Osteoblast (primary cell): ENCODE results near the gene TSPAN5. TPM values are rescaled to one million over a fixed set of nuclear protein-coding genes. Genes with fewer than 3 reads are reported as not detected.
"Not testable (repeated sequence)": the region's sequence is repeated elsewhere in the genome, so short reads cannot be mapped to it uniquely, and the experiment has no call there.

Experiments used
- DNase-seq: peaks from one replicate; pipeline ENCODE4 v3.0.0; 2011; ENCODE audit warnings: low spot score, mixed read lengths; ENCODE audit not compliant: insufficient read length; ENCODE audit errors: missing footprints
- H2AFZ ChIP-seq: 2 replicates; pipeline ENCODE4 v1.6.0; 2011; ENCODE audit warnings: mild to moderate bottlenecking, low read length
- H3K27ac ChIP-seq: 2 replicates; pipeline ENCODE4 v1.5.1; 2011; ENCODE audit warnings: mild to moderate bottlenecking, low read depth, low read length, moderate library complexity
- H3K27me3 ChIP-seq: 2 replicates; pipeline ENCODE4 v1.6.0; 2012; ENCODE audit warnings: mild to moderate bottlenecking, control low read depth, inconsistent platforms, low read length, moderate library complexity; ENCODE audit not compliant: insufficient read depth
- H3K36me3 ChIP-seq: 2 replicates; pipeline ENCODE4 v1.5.1; 2011; ENCODE audit warnings: mild to moderate bottlenecking, low read length, control low read depth, moderate library complexity; ENCODE audit not compliant: insufficient read depth
- H3K4me1 ChIP-seq: 2 replicates; pipeline ENCODE4 v1.5.1; 2011; ENCODE audit warnings: mild to moderate bottlenecking, low read length, control low read depth, moderate library complexity; ENCODE audit not compliant: insufficient read depth
- H3K4me2 ChIP-seq: 2 replicates; pipeline ENCODE4 v1.6.0; 2011; ENCODE audit warnings: mild to moderate bottlenecking, low read length; ENCODE audit not compliant: insufficient read depth
- H3K4me3 ChIP-seq: fragments of 200-600 bp; sonication (generic); 3 replicates; pipeline ENCODE4 v1.5.1; 2012; ENCODE audit warnings: mild to moderate bottlenecking, low read length, inconsistent platforms; ENCODE audit not compliant: insufficient read depth
- H3K79me2 ChIP-seq: 2 replicates; pipeline ENCODE4 v1.6.0; 2012; ENCODE audit warnings: mild to moderate bottlenecking, low read length, control low read depth, inconsistent platforms; ENCODE audit not compliant: insufficient read depth
- H3K9me3 ChIP-seq: 2 replicates; pipeline ENCODE4 v1.5.1; 2011; ENCODE audit warnings: low read depth, low read length, control low read depth
- H4K20me1 ChIP-seq: 2 replicates; pipeline ENCODE4 v1.6.0; 2012; ENCODE audit warnings: mild to moderate bottlenecking, low read length, control low read depth; ENCODE audit not compliant: insufficient read depth
- total RNA-seq: library from RNA; depleted of rRNA; stranded (reverse); fragments of >200 nt; gene quantifications from 2 replicates; pipeline ENCODE4 v1.2.3, GENCODE V29; 2012
- TF ChIP-seq, protein P1 (sequence below): IDR thresholded peaks from 2 replicates; pipeline ENCODE4 v1.5.1; 2011; ENCODE audit warnings: mild to moderate bottlenecking, low read depth, low read length, moderate library complexity; ENCODE audit errors: extremely low read depth

The TSPAN5 gene
- total RNA-seq, 1 donor = 36.9 TPM

DNA sequence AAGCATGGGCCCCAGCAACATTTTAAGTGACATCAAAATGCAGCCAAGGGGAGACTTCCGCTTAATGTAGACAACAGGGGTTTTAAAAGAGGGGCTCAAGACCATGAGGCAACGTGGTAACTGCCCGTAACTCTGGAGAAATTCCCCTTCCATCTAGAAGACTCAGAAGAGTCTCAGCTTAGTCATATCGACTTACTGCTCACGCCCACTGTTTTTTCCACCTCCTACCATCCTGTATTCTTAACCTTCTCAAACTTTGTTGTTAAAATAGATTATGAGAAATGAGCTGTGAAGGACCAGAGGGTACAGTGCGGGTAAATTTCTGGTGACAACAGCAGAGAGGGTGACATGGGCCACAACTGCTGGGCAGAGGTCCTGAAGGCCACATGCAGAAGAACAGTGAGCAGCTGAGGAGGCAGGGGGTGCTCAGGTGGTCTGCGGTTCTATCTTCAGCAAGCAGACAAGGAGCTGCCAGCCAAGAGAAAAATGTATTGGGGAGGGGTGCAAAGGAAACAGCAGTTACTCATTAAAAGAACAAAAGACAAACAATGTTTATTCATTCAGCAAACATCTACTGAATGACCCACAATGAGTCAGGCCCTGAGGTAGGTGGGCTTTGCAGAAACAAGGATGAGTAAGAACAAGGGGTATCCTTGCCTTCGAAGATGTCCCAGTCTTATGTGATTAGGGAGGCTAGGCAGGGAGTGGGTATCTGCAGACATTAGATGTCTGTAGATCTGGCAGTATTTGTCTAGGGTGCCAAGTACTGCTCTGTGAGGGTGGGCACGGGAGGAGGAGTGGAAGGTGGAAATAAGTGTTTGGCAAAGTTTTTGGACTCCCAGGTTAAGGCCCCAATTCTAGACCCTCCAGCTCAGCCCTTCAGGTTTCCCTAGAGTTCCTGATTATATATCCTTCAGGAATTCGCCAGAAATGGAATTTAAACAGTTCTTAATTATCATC, 175.3 kb downstream of the TSPAN5 start:
- no peak overlapping the region for H2AFZ ChIP-seq
- peaks cover 15% of the 10 kb centered on the region for H3K36me3 ChIP-seq
- peaks cover 45% of the 10 kb centered on the region for H3K79me2 ChIP-seq
- TF ChIP-seq, protein P1, sequence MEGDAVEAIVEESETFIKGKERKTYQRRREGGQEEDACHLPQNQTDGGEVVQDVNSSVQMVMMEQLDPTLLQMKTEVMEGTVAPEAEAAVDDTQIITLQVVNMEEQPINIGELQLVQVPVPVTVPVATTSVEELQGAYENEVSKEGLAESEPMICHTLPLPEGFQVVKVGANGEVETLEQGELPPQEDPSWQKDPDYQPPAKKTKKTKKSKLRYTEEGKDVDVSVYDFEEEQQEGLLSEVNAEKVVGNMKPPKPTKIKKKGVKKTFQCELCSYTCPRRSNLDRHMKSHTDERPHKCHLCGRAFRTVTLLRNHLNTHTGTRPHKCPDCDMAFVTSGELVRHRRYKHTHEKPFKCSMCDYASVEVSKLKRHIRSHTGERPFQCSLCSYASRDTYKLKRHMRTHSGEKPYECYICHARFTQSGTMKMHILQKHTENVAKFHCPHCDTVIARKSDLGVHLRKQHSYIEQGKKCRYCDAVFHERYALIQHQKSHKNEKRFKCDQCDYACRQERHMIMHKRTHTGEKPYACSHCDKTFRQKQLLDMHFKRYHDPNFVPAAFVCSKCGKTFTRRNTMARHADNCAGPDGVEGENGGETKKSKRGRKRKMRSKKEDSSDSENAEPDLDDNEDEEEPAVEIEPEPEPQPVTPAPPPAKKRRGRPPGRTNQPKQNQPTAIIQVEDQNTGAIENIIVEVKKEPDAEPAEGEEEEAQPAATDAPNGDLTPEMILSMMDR = no peak
- H3K4me3 ChIP-seq = peak overlapping the region; percentile 35
- DNase-seq = peak; percentile 86
- H3K27me3 ChIP-seq = no peaks in the 10 kb centered on the region
- H3K4me2 ChIP-seq = peak overlapping the region; percentile 54
- H3K27ac ChIP-seq = peak overlapping the region; percentile 73
- no peaks in the 10 kb centered on the region for H4K20me1 ChIP-seq
- H3K4me1 ChIP-seq = peaks cover 21% of the 10 kb centered on the region
- H3K9me3 ChIP-seq = no peaks in the 10 kb centered on the region

DNA sequence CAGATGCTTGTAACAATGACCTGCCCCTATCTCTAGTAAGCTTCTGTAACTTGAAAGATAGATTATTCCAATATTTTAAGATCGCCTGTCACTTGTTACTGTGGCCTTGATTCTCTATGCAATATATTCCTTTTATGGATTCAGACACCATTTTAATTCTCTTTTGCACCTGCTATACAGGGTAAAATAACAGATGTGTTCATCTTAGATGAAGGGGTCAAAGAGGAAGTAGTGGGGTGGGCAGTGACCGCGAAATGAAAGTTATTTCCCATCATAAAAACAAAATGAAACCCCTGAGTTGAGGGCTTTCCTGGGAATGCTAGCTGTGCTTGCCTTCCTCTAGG, 175.9 kb downstream of the TSPAN5 start:
- peaks cover 21% of the 10 kb centered on the region for H3K4me1 ChIP-seq
- H3K4me2 ChIP-seq = peak overlapping the region; percentile 54
- H3K9me3 ChIP-seq = no peaks in the 10 kb centered on the region
- H3K79me2 ChIP-seq = peaks cover 44% of the 10 kb centered on the region
- no peaks in the 10 kb centered on the region for H3K27me3 ChIP-seq
- H2AFZ ChIP-seq = no peak overlapping the region
- H3K27ac ChIP-seq = peak overlapping the region; percentile 73
- peaks cover 17% of the 10 kb centered on the region for H3K36me3 ChIP-seq
- no peaks in the 10 kb centered on the region for H4K20me1 ChIP-seq
- TF ChIP-seq, protein P1 = no peak
- peak; percentile 66 for DNase-seq
- peak overlapping the region; percentile 35 for H3K4me3 ChIP-seq

DNA sequence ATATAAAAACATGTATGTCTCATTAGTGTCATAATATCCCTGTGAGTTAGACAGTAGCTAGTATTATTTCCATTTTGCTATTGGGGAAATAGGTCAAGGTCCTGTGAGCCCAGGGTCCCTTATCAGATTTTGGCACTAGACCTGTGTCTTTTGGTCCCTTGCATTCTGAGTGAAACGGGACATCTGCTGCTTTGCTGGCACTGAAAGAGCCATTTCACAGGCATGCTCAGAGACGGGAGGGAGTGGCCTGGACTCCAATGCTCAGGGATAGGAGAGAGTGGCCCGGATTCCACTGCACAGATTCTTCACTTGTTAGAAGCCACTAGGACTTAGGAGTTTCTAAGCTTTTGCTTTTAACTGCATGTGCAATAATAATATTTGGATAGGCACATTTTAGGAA, 177.2 kb downstream of the TSPAN5 start:
- H3K4me2 ChIP-seq = no peak overlapping the region
- TF ChIP-seq, protein P1 = no peak
- H3K36me3 ChIP-seq = peaks cover 15% of the 10 kb centered on the region
- H3K27ac ChIP-seq = no peak overlapping the region
- peaks cover 21% of the 10 kb centered on the region for H3K4me1 ChIP-seq
- H3K9me3 ChIP-seq = no peaks in the 10 kb centered on the region
- peaks cover 44% of the 10 kb centered on the region for H3K79me2 ChIP-seq
- H2AFZ ChIP-seq = no peak overlapping the region
- no peaks in the 10 kb centered on the region for H4K20me1 ChIP-seq
- H3K4me3 ChIP-seq = no peak overlapping the region
- no peaks in the 10 kb centered on the region for H3K27me3 ChIP-seq
- DNase-seq = peak; percentile 29

- H3K9me3 ChIP-seq = no peaks in the 10 kb centered on the region
- no peak overlapping the region for H3K27ac ChIP-seq
- H3K4me1 ChIP-seq = peaks cover 21% of the 10 kb centered on the region
- H4K20me1 ChIP-seq = no peaks in the 10 kb centered on the region
- H3K27me3 ChIP-seq = no peaks in the 10 kb centered on the region
- peaks cover 18% of the 10 kb centered on the region for H3K36me3 ChIP-seq
- no peak for DNase-seq
- H2AFZ ChIP-seq = no peak overlapping the region
- no peak overlapping the region for H3K4me3 ChIP-seq
- no peak overlapping the region for H3K4me2 ChIP-seq
- peaks cover 43% of the 10 kb centered on the region for H3K79me2 ChIP-seq
- TF ChIP-seq, protein P1 = no peak
Observed at GRCh38 chr4:98480535-98480934, 177.9 kb downstream of the TSPAN5 start.

DNA sequence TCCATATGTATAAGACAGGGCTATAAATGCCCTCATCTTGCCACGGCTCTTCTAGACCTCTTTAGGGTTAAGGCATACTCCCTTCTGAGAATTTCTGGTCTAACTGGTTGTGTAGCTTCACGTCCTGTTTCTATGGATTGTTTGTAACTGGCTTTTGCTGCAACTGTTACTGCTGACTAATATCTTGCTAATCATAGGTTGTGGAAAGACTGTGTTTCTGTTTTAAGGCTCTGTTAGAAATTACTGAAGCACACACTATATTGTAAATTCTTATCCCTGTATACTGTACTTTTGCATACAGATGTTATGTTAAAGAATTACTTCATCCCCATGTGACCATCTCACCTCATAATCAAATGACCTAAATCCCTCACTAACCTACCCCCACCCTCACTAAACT, 178.8 kb downstream of the TSPAN5 start:
- H2AFZ ChIP-seq, H3K4me2 ChIP-seq, H3K4me3 ChIP-seq, H3K9me3 ChIP-seq, H3K27ac ChIP-seq, DNase-seq, H3K27me3 ChIP-seq, H4K20me1 ChIP-seq: not testable (repeated sequence)
- Histone ChIP-seq H3K79me2 (peaks cover 39% of the 10 kb centered on the region), H3K36me3 (peaks cover 15% of the 10 kb centered on the region), H3K4me1 (peaks cover 24% of the 10 kb centered on the region)
